Cardiac muscle cell (in vitro differentiated cells and primary cell): ENCODE measurements around the gene CEMP1. TPM values are rescaled to one million over a fixed set of nuclear protein-coding genes. Genes with fewer than 3 reads are reported as not detected.

Experiments
- DNase-seq, 2 donors: peaks; one replicate each; pipeline versions ENCODE4 v3.0.0 to v3.0.0-alpha.2; 2010 to 2017; ENCODE audit warnings: low read depth in 1 of 2, low spot score in 1 of 2
- H3K27ac ChIP-seq: fragments of 200-600 bp; sonication (generic); 2 replicates; pipeline ENCODE4 v1.5.1; 2016
- H3K27me3 ChIP-seq: fragments of 200-600 bp; sonication (generic); 2 replicates; pipeline ENCODE4 v1.6.0; 2016; ENCODE audit warnings: control low read depth
- H3K36me3 ChIP-seq: fragments of 200-600 bp; sonication (generic); 2 replicates; pipeline ENCODE4 v1.5.1; 2016; ENCODE audit warnings: control low read depth
- H3K4me1 ChIP-seq: fragments of 200-600 bp; sonication (generic); 2 replicates; pipeline ENCODE4 v1.8.1; 2017; ENCODE audit warnings: low read depth, mild to moderate bottlenecking, mixed run types
- H3K4me3 ChIP-seq: fragments of 200-600 bp; sonication (generic); 2 replicates; pipeline ENCODE4 v1.5.1; 2016; ENCODE audit warnings: mild to moderate bottlenecking
- H3K9me3 ChIP-seq: fragments of 200-600 bp; sonication (generic); 2 replicates; pipeline ENCODE4 v1.5.1; 2017; ENCODE audit warnings: low read depth, mild to moderate bottlenecking, control low read depth
- polyA plus RNA-seq: library from polyadenylated mRNA; unstranded; fragments of >200 nt; fragmentation: Nextera tagmentation; extraction: Ambion mirVana; gene quantifications from 2 replicates; pipeline ENCODE4 v1.2.1, GENCODE V29; 2016
- total RNA-seq: library from RNA; depleted of rRNA; stranded (reverse); fragments of >200 nt; gene quantifications from 2 replicates; pipeline ENCODE4 v1.2.3, GENCODE V29; 2016
- TF ChIP-seq, protein P1 (sequence below): IDR thresholded peaks from 2 replicates; pipeline ENCODE4 v1.5.1; 2012; ENCODE audit warnings: low read depth, mild to moderate bottlenecking, low read length

CEMP1 gene
- total and polyA plus RNA-seq, 2 experiments from 2014 or later = 1.3 to 9.4 TPM

DNA sequence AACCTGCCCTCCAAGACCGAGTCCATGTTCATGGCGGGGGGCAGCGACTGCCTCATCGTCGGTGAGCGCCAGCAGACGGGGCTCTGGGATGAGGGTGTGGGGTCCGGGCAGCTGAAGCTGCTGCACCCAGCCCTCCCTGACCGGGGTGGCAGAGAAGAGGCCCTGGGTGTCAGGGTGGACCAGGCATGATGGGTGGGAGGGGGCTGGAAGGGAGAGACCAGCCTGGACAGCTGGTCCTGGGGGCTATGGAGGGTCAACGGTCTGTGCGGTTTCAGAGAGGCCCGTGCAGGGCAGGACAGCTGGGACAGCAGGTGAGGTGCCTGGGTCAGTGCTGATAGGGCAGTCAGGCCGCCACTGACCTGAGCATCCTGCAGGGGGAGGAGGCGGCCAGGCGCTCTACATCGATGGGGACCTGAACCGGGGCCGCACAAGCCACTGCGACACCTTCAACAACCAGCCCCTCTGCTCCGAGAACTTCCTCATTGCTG, 30.7 kb downstream of the CEMP1 start:
- Histone ChIP-seq H3K36me3 (peaks cover 6% of the 10 kb centered on the region), H3K4me1 (peaks cover 9% of the 10 kb centered on the region), H3K9me3 (no peaks in the 10 kb centered on the region), H3K4me3 (no peak overlapping the region), H3K27me3 (no peaks in the 10 kb centered on the region), H3K27ac (no peak overlapping the region)
- no peak for DNase-seq
- TF ChIP-seq, protein P1, sequence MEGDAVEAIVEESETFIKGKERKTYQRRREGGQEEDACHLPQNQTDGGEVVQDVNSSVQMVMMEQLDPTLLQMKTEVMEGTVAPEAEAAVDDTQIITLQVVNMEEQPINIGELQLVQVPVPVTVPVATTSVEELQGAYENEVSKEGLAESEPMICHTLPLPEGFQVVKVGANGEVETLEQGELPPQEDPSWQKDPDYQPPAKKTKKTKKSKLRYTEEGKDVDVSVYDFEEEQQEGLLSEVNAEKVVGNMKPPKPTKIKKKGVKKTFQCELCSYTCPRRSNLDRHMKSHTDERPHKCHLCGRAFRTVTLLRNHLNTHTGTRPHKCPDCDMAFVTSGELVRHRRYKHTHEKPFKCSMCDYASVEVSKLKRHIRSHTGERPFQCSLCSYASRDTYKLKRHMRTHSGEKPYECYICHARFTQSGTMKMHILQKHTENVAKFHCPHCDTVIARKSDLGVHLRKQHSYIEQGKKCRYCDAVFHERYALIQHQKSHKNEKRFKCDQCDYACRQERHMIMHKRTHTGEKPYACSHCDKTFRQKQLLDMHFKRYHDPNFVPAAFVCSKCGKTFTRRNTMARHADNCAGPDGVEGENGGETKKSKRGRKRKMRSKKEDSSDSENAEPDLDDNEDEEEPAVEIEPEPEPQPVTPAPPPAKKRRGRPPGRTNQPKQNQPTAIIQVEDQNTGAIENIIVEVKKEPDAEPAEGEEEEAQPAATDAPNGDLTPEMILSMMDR = no peak

DNA sequence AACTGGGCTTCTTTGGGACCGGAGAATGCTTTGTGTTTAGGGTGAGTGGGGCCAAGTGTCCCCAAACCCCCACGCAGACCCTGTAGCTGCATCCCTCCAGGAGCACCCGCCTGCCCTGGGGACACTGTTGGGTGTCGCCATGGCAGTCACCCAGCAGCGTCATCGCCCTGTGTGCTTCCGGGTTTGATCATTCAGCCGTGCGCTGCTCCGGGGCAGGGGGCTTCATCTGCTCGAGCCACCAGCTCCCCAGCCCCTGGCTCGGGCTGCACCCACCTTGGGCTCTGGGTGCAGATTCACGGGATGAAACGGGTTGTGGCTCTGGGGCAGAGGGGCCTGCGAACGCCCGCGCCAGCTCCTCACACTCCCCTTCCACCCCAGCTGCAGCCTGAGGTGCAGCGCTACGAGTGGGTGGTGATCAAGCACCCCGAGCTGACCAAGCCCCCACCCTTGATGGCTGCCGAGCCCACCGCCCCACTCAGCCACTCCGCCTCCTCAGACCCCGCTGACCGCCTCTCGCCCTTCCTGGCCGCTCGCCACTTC, 31.2 kb downstream of the CEMP1 start:
- Histone ChIP-seq H3K9me3 (no peaks in the 10 kb centered on the region), H3K36me3 (peaks cover 6% of the 10 kb centered on the region), H3K27ac (no peak overlapping the region), H3K27me3 (no peaks in the 10 kb centered on the region), H3K4me3 (no peak overlapping the region), H3K4me1 (peaks cover 9% of the 10 kb centered on the region)
- DNase-seq = no peak
- TF ChIP-seq, protein P1 = no peak

DNA sequence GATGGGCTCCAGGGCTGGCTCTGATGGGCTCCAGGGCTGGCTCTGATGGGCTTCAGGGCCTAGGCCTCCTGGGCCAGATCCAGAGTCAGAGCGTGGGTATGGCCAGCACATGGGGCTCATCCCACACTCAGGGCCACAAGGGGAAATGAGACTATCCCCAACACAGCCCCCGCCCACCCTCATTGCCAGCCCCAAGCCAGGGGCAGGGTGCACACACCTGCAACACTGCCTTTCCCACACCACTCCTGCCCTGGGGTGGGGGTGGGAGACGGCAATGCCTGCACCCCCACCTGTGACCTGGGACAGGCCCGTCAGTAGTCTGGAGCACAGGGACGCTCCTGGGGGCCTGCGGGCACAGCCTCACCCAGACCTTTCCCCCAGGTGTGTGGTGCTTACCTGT, 31.8 kb downstream of the CEMP1 start:
- Histone ChIP-seq H3K27ac (no peak overlapping the region), H3K27me3 (no peaks in the 10 kb centered on the region), H3K4me3 (no peak overlapping the region), H3K9me3 (no peaks in the 10 kb centered on the region), H3K4me1 (peaks cover 9% of the 10 kb centered on the region), H3K36me3 (peaks cover 6% of the 10 kb centered on the region)
- no peak for DNase-seq
- TF ChIP-seq, protein P1 = no peak

DNA sequence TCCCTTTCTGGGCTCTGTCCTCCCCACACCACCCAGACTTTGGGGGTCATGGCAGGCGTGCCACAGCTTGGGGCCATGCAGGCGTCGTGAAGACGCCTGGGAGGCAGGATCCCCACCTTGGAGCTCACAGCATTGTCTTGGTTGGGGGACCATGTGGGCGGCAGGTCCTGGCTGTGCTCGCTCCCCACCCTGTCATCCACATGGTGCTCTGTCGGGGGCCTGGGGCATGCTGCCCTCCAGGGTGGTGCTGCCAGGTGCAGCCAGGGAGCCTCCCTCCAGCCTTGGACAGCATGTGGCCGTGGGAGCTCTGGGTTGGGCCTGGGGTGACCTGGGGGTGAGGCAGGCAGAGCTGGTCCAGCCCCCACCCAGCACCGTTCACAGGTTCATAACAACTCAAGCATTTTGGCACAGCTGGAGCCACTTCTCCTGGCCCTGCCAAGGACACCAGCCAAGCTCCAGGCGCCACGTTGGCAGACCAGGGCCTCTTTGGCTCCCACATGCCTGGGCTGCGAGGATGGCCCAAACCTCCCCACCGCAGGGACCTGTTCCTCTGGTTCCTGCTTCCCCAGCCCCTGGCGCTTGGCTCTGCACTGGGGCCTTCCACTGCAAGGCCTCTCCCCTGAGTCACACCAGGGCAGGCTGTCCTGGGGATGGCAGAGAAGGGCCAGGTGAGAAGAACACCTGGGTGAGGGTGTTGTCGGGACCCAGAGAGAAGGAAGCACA, 32.5 kb downstream of the CEMP1 start:
- no peaks in the 10 kb centered on the region for H3K9me3 ChIP-seq

DNA sequence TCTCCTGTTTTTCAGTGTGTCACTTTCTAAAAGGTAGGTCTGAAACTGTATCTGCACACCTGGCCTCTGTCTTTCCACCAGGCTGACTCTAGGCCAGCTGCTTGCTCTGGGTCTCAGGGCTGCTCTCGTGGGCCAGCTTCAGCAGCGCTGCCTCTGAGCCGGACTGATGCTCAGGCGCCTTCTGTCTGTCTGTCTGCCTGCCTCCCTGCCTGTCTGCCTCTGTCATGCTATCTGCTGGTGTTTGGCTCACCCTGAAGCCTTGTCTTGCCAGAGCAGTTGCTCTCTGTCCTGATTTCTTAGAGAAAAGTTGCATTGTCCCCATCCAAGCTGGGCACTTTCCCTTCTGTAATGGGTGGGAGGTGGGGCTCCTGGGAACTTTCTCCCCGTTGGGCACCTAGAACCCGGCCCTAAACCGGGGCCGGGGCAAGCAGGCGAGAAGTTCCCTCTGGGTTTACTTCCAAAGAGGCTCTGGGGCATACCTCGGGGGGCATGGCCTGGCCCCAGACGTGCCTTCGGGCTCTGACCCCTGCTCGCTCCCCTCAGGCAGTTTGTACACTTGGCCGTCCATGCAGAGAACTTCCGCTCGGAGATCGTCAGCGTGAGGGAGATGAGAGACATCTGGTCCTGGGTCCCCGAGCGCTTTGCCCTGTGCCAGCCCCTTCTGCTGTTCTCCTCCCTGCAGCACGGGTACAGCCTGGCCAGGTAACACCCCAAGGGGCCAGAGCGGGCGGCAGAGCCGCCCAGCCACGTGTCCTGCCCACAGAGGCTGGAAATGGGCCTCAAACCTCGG, 33.3 kb downstream of the CEMP1 start:
- TF ChIP-seq, protein P1 = no peak
- Histone ChIP-seq H3K27me3 (no peaks in the 10 kb centered on the region), H3K9me3 (no peaks in the 10 kb centered on the region), H3K27ac (no peak overlapping the region), H3K4me3 (no peak overlapping the region), H3K36me3 (peaks cover 6% of the 10 kb centered on the region), H3K4me1 (peaks cover 6% of the 10 kb centered on the region)
- no peak for DNase-seq

More for the DNA sequence above, 32.5 kb downstream of the CEMP1 start:
- TF ChIP-seq, protein P1 = no peak
- Histone ChIP-seq H3K27me3 (no peaks in the 10 kb centered on the region), H3K4me1 (peaks cover 9% of the 10 kb centered on the region), H3K4me3 (no peak overlapping the region), H3K36me3 (peaks cover 6% of the 10 kb centered on the region), H3K27ac (no peak overlapping the region)
- DNase-seq = no peak
